WERI-Rb-1 (cell line): Measurements from ENCODE around the gene CHMP6.

Source experiments
- DNase-seq: peaks from one replicate; pipeline ENCODE4 v3.0.0-alpha.2; 2020
- H3K27ac ChIP-seq: fragments of 250-450 bp; sonication (Bioruptor Pico); 2 replicates; pipeline ENCODE4 v1.5.1; 2020; ENCODE audit warnings: mild to moderate bottlenecking, moderate library complexity
- H3K27me3 ChIP-seq: fragments of 250-450 bp; sonication (Bioruptor Pico); 2 replicates; pipeline ENCODE4 v1.5.1; 2021; ENCODE audit warnings: mild to moderate bottlenecking, low read depth, moderate library complexity; ENCODE audit not compliant: insufficient read depth, severe bottlenecking
- H3K36me3 ChIP-seq: fragments of 250-450 bp; sonication (Bioruptor Pico); 2 replicates; pipeline ENCODE4 v1.5.1; 2020; ENCODE audit warnings: mild to moderate bottlenecking, moderate library complexity
- H3K4me3 ChIP-seq: 2 replicates; pipeline ENCODE4 v1.5.1; 2011; ENCODE audit warnings: low read depth, mild to moderate bottlenecking, control low read depth, low read length
- H3K9me3 ChIP-seq: fragments of 250-450 bp; sonication (Bioruptor Pico); 2 replicates; pipeline ENCODE4 v1.5.1; 2021; ENCODE audit warnings: mild to moderate bottlenecking, moderate library complexity; ENCODE audit not compliant: severe bottlenecking
- TF ChIP-seq, protein P1 (sequence below): IDR thresholded peaks from 2 replicates; pipeline ENCODE4 v1.5.1; 2011; ENCODE audit warnings: low read depth, mild to moderate bottlenecking, control low read depth, inconsistent platforms, low read length

CHMP6 gene

DNA sequence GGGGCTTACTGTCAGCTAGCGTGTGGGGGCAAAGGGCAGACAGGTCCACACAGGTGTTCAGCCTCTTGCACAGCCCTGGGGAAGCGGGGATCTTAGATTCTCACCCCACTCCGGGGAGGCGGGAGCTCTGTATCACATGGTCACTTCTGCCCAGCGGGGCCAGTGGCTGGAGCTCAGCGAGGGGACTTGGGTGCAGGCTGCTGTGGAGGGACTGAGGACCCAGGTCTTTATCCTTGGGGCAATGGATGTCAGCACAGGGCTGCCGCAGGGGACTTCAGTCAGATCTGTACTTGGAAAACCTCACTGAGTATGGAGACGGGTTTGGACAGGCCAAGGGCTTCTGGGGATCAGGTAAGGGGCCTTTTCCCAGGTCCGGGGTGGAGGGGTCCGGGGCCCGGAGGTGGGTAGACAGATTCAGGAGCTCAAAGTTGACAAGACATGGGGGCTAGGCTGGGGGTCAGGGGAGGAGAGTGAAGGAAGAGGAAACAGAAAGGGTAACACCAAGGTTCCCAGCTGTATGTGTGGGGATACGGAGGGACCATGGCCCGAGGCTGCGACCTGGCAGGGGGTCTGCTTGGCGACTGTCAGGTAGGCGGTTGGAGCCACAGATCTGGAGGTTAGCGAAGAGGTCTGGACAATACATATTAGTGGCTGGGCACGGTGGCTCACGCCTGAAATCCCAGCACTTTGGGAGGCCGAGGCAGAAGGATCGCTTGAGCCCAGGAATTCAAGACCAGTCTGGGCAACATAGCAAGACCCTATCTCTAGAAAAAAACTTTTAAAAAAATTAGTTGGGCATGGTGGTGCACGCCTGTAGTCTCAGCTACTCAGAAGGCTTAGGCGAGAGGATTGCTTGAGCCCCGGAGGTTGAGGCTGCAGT lies 28.2 kb downstream of the CHMP6 start:
- peaks cover 7% of the 10 kb centered on the region for H3K9me3 ChIP-seq
- no peaks in the 10 kb centered on the region for H3K27me3 ChIP-seq
- no peak overlapping the region for H3K4me3 ChIP-seq
- H3K27ac ChIP-seq = peak overlapping the region; percentile 85
- H3K36me3 ChIP-seq = no peaks in the 10 kb centered on the region
- TF ChIP-seq, protein P1, sequence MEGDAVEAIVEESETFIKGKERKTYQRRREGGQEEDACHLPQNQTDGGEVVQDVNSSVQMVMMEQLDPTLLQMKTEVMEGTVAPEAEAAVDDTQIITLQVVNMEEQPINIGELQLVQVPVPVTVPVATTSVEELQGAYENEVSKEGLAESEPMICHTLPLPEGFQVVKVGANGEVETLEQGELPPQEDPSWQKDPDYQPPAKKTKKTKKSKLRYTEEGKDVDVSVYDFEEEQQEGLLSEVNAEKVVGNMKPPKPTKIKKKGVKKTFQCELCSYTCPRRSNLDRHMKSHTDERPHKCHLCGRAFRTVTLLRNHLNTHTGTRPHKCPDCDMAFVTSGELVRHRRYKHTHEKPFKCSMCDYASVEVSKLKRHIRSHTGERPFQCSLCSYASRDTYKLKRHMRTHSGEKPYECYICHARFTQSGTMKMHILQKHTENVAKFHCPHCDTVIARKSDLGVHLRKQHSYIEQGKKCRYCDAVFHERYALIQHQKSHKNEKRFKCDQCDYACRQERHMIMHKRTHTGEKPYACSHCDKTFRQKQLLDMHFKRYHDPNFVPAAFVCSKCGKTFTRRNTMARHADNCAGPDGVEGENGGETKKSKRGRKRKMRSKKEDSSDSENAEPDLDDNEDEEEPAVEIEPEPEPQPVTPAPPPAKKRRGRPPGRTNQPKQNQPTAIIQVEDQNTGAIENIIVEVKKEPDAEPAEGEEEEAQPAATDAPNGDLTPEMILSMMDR = no peak
- peak; percentile 51 for DNase-seq

DNA sequence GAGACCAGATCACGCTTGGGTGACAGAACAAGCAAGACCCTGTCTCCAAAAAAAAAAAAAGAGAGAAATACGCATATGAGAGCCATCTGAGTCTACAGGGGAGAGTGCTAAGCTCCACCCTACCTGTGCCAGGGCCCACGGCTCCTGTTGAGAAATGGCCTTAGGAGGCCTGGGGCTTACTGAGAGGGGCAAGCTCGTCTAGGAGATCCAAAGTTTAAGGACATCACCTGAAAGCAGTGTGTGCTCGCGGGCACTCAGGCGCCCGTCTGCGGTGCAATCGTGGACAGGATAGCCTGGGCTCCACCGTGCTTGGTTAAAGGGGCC lies 28.8 kb downstream of the CHMP6 start:
- DNase-seq = no peak
- H3K4me3 ChIP-seq = no peak overlapping the region
- no peaks in the 10 kb centered on the region for H3K27me3 ChIP-seq
- H3K9me3 ChIP-seq = peaks cover 7% of the 10 kb centered on the region
- TF ChIP-seq, protein P1 = no peak
- no peaks in the 10 kb centered on the region for H3K36me3 ChIP-seq
- no peak overlapping the region for H3K27ac ChIP-seq

DNA sequence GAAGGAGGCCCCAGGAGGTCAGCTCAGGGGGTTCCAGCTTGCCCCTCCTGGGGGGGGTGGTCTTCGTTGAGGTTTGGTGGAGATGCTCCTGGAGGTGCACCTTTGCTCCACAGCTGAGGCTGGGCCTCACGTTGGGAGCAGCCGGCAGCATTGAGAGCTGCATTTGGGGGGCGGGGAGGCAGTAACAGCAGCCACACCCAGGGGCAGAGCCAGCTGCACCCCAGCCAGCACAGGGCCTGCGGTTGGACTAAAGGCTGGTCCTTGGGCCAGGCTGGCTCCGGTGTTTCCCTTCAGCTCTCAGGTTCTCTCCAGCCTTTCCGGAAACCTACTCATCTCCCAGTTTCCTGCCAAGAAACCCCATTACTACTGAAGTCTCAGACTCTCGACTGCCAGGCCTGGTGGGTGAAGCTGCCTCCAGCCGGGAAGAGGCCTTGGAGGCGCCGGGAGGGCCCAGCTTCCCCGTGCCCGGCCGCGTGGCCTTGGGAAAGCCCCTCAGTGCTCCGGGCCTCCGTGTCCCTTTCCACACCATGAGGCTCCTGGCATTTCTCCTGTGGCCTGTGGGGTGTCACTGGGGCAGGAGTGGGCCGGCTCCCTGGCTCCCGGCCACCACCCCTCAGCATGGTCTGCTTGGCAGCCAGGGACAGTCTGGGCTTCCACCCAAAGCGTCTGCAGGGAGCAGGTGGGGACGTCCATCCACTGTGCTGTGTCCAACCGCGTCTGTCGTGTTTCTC lies 29.3 kb downstream of the CHMP6 start:
- TF ChIP-seq, protein P1 = no peak
- no peaks in the 10 kb centered on the region for H3K36me3 ChIP-seq
- no peaks in the 10 kb centered on the region for H3K27me3 ChIP-seq
- H3K27ac ChIP-seq = no peak overlapping the region
- H3K4me3 ChIP-seq = no peak overlapping the region
- no peak for DNase-seq
- H3K9me3 ChIP-seq = peaks cover 7% of the 10 kb centered on the region

DNA sequence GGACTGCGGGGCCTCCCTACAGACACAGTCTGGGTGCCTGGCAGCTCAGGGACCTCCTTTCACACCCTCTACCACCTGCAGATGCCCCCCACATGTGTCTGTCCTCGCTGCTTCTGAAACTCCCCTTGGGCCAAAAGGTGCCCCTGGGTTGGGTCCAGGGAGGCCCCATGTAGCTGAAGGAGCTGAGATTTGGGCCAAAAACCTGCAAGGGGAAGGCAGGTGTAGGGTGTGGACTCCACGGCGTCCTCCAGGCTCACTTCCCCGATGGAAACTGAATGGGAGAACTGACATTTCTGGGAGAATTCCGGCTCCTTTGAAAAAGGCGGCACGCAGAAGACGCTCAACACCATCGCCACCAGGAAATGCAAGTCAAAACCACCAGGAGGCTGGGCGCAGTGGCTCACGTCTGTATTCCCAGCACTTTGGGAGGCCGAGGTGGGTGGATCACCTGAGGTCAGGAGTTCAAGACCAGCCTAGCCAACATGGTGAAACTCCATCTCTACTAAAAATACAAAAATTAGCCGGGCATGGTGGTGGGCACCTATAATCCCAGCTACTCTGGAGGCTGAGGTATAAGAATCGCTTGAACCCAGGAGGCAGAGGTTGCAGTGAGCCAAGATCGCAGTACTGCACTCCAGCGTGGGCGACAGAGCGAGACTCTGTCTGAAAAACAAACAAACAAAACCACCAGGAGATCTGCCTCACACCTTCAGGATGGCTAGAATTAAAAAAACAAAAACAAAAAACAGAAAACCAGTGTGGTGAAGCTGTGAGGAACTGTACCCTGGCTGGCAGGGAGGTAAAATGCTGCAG lies 30.1 kb downstream of the CHMP6 start:
- H3K36me3 ChIP-seq = no peaks in the 10 kb centered on the region
- no peak overlapping the region for H3K27ac ChIP-seq
- no peaks in the 10 kb centered on the region for H3K27me3 ChIP-seq
- DNase-seq = no peak
- peaks cover 2% of the 10 kb centered on the region for H3K9me3 ChIP-seq
- TF ChIP-seq, protein P1 = no peak
- H3K4me3 ChIP-seq = no peak overlapping the region

DNA sequence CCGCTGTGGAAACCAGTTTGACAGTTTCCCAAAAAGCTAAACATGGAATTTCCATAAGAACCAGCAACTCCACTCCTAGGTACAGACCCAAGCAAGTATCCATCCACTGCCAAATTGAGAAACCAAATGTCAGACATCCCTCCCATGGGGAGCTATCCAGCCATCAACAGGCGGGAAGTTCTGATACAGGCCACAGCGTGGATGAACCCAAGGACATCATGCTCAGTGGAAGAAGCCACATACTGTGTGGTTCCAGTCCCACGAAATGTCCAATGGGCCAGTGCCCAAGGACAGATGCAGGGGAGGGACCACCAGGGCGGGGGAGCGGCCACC lies 30.7 kb downstream of the CHMP6 start:
- Histone ChIP-seq H3K9me3 (no peaks in the 10 kb centered on the region), H3K27ac (no peak overlapping the region), H3K27me3 (no peaks in the 10 kb centered on the region), H3K4me3 (no peak overlapping the region), H3K36me3 (no peaks in the 10 kb centered on the region)
- DNase-seq = no peak
- TF ChIP-seq, protein P1 = no peak
